Subcutaneous adipose tissue (tissue), 4 donors: ENCODE results near the gene ADGRD1. TPM values are rescaled to one million over a fixed set of nuclear protein-coding genes. Genes with fewer than 3 reads are reported as not detected.

Source experiments
- CTCF ChIP-seq: fragments of 450-650 bp; IDR thresholded peaks from one replicate; pipeline ENCODE4 v1.5.1; 2016; ENCODE audit warnings: low read depth, mild to moderate bottlenecking, control low read depth, antibody characterized with exemption, moderate library complexity
- total RNA-seq, 4 donors: library from RNA; depleted of rRNA; stranded (reverse); fragments of >200 nt; gene quantifications; one replicate each; pipeline ENCODE4 v1.1.0, GENCODE V29; 2016

The ADGRD1 gene
- total RNA-seq, 4 donors from 2014 or later: 16.3 to 34.1 (median 24.1) TPM

- no peak for TF ChIP-seq CTCF
These were observed 208.4 kb downstream of the ADGRD1 start for GRCh38 chr12:131162113-131162512.

- TF ChIP-seq CTCF: no peak
These were observed 209.6 kb downstream of the ADGRD1 start for GRCh38 chr12:131163189-131163738.

- TF ChIP-seq CTCF: no peak
These were observed 210.6 kb downstream of the ADGRD1 start for GRCh38 chr12:131164096-131164872.

GRCh38 chr12:131166717-131167116 is 213.0 kb downstream of the ADGRD1 start:
- TF ChIP-seq CTCF: no peak

GRCh38 chr12:131167334-131167733 is 213.6 kb downstream of the ADGRD1 start:
- no peak for TF ChIP-seq CTCF

GRCh38 chr12:131171029-131171428 is 217.3 kb downstream of the ADGRD1 start:
- no peak for TF ChIP-seq CTCF

GRCh38 chr12:131174901-131175300 is 221.2 kb downstream of the ADGRD1 start:
- TF ChIP-seq CTCF: no peak
